ENCODE data around the gene HIPK4. TPM values are rescaled to one million over a fixed set of nuclear protein-coding genes. Genes with fewer than 3 reads are reported as not detected.

The HIPK4 gene
- total and polyA plus RNA-seq, 2 of the 8 experiments (the other 6 are each of a cell fraction or from before 2014, with no cell fraction given) = 0.15 to 0.57 TPM

- no peak for TF ChIP-seq CHD7 (IDR thresholded peaks at IDR 0.05; ENCODE audit: insufficient replicate concordance, low read length)
- TF ChIP-seq CBX5 (IDR thresholded peaks at IDR 0.05; ENCODE audit: low read depth, low read length) = no peak
- TF ChIP-seq BACH1 (IDR thresholded peaks at IDR 0.05; ENCODE audit: low read length) = no peak
- TF ChIP-seq ATF3 (IDR thresholded peaks at IDR 0.05; ENCODE audit: insufficient read depth, low read depth, low read length) = no peak
- TF ChIP-seq TAF1 (IDR thresholded peaks at IDR 0.05; ENCODE audit: low read depth, low read length) = no peak
- no peak for TF ChIP-seq CHD2 (IDR thresholded peaks at IDR 0.05; ENCODE audit: low read length)
- TF ChIP-seq SP4 (IDR thresholded peaks at IDR 0.05; ENCODE audit: low read length) = no peak
- TF ChIP-seq SIRT6 (IDR thresholded peaks at IDR 0.05; ENCODE audit: low read length) = no peak
- no peak for TF ChIP-seq POLR2AphosphoS5 (IDR thresholded peaks at IDR 0.05; ENCODE audit: low read depth, low read length)
- no peak for TF ChIP-seq SP2 (IDR thresholded peaks at IDR 0.05; ENCODE audit: low read length)
- no peak for TF ChIP-seq CTBP2 (IDR thresholded peaks at IDR 0.05; ENCODE audit: borderline replicate concordance, insufficient read depth, insufficient read length, low read length)
Measured at GRCh38 chr19:40415768-40416167, 25.8 kb upstream of the HIPK4 start (continued).

Measured in H1 (cell line).